HL-60 (cell line): Measurements from ENCODE around the gene ANKRD44.

Source experiments
- CTCF ChIP-seq: IDR thresholded peaks from one replicate; pipeline ENCODE4 v1.5.1; 2011; ENCODE audit warnings: low read length, control low read depth, inconsistent platforms; ENCODE audit not compliant: insufficient read depth
- POLR2AphosphoS5 ChIP-seq: IDR thresholded peaks from 2 replicates; pipeline ENCODE4 v1.6.1; 2012; ENCODE audit warnings: low read depth
- REST ChIP-seq: IDR thresholded peaks from 2 replicates; pipeline ENCODE4 v1.6.1; 2012; ENCODE audit warnings: low read depth; ENCODE audit not compliant: insufficient replicate concordance

GRCh38 chr2:197198890-197199289 is 111.7 kb downstream of the ANKRD44 start:
- TF ChIP-seq CTCF (no peak), POLR2AphosphoS5 (peak; percentile 92), REST (peak; percentile 43)
